ENCODE results near the gene RASA2.
"Not testable (repeated sequence)": the region's sequence is repeated elsewhere in the genome, so short reads cannot be mapped to it uniquely, and the experiment has no call there.

RASA2 gene

DNA sequence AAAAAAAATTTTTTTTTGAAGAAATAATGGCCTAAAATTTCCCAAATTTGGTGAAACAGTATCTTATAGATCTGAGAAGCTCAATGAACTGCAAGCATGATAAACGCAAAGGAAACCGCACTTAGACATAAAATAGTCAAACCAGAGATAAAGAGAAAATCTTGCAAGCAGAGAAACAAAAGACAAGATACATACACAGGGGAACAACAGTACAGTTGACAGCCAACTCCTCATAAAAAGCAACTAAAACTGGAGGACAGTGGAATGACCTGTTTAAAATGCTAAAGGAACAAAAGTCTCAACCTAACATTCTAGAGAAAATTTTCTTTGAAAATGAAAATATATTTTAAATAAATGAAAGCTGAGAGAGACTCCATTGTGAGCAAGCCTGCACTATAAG, 107.5 kb downstream of the RASA2 start:
- DNase-seq: no peak

DNA sequence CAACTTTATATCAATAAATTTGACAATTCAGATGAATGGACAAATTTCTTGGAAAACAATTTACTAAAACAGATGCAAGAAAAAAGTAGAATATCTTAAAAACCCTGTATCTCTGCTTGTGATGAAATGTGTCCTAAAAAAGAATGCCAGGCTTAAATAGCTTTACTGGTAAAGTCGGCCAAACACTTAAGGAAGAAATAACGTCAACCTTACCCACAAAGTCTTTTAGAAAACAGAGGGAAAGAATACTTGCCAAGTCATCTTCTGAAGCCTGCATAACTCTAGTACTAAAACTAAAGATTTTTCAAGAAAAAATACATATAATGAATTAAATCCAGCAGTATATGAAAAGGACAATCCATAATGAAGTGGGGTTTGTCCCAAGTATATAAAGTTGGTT, 111.1 kb downstream of the RASA2 start:
- no peak for DNase-seq

DNA sequence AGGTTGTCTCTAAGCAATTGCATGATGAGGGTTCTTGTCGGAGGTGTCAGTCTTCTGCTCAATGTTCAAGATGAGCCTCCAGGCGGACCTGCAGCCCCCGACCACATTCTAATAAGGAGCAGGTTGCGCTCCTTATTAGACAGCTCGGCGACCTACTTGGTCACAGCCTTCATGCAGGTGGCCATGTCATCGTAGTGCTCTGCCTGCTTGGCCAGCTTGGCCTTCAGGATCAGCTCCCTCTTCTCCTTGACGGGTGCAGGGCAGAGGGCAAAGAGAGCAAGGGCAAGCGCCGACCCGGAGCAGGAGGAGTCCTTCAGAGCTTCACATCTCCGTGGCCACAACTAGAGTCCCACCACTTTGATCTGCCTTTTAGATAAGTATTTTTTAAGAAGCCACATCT, 113.5 kb downstream of the RASA2 start:
- no peak for DNase-seq

DNA sequence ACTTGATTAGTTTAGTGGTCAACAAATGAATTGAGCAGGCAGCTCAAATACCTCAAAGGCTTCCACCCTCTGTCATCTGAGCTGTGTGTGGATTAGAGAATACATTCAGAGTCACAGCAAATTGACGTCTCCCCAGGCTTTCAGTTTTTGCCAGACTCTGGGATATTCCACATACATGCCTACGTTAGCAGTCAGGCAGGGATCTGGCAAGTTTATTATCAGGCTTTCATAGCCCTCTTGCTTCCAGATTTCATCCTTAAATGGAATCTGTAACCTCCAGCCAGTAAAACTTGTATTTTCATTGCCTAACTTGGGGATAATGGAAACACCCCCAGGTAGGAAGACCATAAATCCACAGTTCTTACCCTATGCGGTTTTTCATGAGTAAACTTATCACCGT, 115.9 kb downstream of the RASA2 start:
- no peak for DNase-seq

DNA sequence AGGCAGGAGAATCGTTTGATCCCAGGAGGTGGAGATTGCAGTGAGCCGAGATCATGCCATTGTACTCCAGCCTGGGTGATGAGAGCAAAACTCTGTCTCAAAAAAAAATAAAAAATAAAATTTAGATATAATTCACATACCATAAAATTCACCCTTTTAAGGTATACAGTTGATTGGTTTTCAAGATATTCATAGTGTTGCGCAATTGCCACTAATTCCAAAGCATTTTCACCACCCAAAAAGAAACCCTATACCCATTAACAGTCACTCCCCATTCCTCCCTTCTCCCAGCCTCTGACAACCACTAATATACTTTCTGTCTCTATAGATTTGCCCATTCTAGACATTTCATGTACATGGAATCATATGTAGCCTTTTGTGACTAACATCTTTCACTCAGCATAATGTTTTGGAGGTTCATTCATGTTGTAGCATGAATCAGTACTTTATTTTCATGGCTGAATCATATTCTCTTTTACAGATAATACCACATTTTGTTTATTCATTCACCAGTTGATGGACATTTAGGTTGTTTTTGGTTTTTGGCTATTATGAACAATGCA, 116.7 kb downstream of the RASA2 start:
- DNase-seq: no peak

DNA sequence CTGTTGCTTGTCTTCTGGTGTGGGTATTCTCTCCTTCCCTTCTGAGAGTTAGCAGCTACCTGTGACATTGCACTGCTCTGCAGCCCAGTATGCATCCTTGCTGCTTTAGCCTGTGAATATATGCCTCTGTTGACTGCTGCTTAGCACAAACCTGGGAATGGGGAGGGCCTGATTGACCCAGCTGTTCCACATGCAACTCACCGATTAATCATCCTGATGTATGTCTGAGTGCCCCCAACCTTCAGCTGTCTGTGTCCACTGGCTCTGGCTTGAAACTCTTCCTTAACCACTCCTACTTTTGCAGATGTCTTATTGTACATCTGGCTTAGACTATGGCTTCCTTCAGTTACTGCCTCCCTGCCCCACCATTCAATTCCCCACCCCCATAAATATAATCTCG, 119.1 kb downstream of the RASA2 start:
- DNase-seq: no peak

DNA sequence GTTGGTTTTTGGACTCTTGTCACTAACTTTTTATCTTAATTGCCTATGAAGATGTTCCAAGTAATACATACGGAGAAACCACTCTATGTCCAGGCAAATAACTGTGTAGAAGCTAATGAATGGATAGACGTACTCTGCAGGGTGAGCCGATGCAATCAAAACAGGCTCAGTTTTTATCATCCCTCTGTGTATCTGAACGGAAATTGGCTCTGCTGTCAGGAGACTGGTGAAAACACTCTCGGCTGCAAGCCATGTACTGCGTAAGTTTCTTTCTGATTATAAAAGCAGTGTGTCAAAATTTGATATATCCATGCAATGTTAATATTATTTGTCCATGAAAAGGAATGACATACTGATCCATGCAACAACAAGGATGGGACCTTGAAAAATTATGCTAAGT, 121.6 kb downstream of the RASA2 start:
- no peak for DNase-seq

DNA sequence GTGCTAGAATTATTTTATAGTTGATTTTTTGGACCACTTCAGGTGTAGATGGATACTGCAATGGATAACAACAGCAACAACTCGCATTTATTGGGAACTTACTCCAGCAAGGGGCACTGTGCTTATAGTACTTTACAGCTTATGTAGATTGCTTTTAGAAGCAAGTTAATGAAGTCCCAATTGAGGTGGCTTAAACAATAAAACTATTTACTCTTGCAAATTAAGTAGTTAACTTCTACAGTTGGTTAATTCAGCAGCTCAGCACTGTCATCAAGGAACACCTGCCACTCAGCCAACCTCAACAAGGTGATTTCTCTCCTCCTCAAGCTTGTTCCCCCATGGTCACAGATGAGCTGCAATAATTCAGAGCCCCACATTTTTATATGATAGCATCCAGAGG, 124.1 kb downstream of the RASA2 start:
- no peak for DNase-seq

DNA sequence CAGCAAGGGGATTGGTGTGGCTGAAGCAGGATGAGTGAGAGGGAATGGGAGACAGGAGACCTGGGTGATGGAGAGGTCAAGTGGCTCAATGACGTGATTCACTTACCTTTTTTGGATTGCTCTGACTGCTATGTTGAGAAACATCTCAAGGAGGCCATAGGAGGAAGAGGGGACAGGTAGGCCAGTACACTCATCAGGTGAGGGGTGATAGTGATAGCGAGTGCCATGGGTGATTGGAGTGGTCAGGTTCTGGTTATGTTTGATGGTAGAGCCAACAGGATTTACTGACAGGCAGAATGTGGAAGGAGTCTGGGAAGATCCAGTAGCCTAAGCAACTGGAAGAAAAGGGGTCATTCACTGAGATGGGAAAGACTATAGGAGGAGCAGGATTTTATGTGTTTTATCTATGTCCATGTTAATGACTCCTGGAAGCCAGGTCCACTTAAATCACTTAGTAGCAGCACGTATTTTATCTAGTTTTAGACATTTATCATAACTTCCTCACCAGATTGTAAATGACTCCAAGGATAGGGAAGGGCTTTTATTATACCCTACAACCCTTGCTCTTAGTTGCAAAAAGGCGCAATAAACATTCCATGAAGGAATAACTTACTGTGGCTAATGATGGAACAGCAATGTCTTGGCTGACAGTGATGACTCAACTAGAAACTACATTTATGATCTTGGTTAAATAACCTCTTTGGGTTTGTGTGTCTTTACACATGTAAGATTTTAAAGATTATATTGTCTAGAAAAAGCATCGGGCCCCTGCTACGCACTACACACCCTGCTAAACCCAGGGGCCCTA, 131.5 kb downstream of the RASA2 start:
- DNase-seq: no peak

DNA sequence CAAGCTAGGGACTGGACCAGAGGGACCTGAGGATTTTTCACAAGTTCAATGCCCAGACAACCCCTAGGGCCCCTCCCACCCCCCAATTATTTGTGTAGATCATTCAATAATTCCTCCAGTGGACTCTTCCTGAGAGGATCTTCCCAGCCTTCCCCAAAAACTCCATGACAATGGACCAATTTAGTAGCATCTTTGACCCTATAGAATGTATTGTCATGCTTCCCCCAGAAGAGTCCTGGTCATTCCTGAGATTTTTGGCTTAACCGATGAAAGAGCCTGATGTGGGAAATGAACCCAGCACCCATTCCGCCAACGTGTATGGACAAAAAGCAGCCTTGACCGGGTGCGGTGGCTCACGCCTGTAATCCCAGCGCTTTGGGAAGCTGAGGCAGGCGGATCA, 132.1 kb downstream of the RASA2 start:
- no peak for DNase-seq

DNA sequence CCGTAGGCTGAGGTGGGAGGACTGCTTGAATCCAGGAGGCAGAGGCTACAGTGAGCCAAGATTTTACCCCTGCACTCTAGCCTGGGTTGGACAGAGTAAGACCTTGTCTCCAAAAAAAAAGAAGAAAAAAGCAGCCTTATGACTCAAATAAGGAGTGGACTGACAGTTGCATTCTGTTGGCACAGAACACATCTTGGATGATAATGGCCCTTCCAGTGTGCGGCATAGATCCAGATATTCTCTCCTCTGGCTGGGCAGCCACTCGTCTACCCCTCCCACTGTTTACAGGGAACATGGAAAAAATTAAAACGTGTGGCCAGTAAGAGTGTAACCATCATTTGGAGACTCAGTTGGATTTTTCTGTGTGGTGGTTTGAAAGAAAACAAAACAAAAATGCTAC, 132.6 kb downstream of the RASA2 start:
- no peak for DNase-seq

DNA sequence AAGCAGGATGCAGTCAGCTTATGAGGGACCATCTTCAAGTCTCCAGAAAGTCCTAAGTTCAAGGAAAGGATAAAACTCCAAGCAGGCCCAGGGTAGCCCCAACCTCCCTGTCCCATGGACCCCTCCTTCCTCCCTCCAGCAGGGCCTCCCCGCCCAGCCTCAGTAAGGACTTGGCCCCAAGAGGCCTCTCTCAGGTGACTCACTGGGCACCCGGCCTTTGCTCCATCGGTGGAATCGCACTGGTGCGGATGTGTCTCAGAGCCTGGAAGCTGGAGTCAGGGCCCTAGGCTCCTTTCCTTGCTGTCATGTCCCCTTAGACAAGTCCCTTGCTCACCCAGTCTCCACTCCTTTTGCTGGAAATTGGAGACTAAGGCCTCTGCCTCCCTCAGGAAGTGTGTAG, 136.9 kb downstream of the RASA2 start:
- no peak for DNase-seq

DNA sequence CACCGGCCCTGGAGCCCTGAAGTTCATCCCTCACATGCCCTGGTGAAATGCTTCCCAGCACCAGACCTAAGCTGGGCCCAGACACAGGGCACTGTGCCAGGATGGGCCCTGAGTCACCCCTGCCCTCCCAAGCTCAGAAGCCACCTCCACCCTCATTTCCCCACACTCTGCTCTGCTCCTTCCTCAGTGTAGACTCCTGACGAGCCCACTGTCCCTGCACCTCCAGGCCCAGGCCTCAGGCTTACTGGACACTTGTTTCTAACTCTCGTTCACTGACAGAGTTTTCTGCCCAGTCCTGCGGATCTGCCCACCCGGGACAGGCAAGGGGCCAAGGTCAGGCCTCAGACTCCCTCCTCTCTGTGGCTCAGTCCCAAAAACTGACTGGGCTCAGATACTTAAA, 138.7 kb downstream of the RASA2 start:
- DNase-seq: no peak

DNA sequence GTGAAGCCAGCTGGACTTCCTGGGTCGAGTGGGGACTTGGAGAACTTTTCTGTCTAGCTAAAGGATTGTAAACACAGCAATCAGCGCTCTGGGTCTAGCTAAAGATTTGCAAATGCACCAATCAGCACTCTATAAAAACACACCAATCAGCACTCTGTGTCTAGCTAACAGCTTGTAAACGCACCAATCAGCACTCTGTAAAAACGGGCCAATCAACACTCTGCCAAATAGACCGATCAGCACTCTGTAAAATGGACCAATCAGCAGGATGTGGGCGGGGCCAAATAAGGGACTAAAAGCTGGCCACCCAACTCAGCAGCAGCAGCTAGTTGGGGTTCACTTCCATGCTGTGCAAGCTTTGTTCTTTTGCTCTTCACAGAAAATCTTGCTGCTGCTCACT, 141.5 kb downstream of the RASA2 start:
- DNase-seq: not testable (repeated sequence)

DNA sequence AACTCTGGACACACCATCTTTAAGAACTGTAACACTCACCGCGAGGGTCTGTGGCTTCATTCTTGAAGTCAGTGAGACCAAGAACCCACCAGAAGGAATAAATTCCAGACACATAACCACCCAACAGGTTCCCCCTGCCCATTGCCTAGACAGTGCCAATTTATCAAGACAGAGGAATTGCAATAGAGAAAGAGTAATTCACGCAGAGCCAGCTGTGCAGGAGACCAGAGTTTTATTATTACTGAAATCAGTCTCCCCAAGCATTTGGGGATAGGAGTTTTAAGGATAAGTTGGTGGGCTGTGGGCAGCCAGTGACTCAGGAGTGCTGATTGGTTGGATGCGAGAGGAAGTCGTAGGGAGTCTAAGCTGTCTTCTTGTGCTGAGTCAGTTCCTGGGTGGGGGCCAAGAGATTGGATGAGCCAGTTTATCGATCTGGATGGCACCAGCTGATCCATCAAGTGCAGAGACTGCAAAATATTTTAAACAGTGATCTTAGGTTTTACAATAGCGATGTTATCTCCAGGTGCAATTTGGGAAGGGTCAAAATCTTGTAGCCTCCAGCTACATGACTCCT, 142.1 kb downstream of the RASA2 start:
- not testable (repeated sequence) for DNase-seq

DNA sequence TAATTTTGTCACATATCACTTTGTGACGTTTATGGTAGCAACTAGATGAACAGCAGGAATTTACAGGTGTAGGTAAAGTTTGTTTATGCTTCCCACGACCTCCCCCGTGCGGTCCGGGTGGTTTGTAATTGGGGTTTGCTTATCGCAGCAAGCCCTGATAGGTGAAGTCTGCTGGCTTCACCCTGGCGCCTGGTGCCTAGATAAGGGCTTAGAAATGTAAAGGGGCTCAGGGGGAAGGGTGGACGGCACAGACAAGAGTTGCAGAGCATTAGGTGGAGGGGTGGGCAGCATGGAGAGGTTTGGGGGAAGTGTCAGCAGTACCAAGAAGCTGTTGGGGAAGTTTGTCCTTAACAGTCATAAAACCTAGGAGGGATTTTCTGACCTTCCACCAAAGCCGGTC, 143.1 kb downstream of the RASA2 start:
- no peak for DNase-seq

DNA sequence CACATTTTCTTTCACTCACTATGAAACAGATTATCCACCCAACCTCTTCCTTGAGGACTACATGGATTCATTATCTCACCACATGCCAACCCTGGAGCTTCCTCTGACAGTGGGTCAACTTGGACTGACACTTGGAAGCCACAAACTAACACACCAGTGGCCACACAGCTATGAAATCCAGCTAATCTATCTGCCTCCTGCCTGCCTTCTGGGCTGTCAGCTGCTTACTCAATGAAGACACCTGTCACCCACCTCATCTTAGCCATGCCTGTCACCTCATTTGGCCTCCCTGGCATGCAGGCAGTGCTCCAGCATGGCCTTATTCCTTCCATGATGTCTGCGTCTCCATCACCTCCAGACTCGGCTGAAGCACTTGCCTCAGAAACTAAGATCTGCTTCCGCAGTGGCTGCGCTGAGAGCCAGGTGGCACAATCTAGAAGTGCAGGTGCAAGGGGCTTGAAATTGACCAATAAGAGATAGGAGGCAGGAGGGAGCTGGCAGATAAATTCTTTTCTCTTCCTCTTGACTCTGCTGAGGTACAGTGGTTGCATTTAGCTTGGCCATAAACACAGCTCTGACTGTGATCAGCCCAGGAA, 146.1 kb downstream of the RASA2 start:
- no peak for DNase-seq

DNA sequence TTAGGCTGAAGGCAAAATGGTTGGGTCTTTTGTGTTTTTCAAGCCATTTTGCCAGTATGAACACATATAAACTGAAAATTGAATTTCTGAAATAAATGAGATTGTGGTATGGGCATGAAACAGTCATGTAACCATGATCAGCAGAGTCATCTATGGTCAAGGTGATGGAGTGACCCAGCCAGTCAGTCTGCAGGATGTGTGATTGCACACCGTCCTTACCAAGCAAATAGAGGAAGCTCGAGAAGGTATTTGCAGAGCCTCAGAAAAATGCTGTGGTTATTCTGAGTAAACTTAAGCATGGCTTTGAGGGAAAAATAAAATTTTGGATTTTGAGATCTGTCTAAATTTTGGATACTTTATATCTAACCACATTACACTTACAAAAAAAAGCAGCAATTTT, 155.4 kb downstream of the RASA2 start:
- no peak for DNase-seq

DNA sequence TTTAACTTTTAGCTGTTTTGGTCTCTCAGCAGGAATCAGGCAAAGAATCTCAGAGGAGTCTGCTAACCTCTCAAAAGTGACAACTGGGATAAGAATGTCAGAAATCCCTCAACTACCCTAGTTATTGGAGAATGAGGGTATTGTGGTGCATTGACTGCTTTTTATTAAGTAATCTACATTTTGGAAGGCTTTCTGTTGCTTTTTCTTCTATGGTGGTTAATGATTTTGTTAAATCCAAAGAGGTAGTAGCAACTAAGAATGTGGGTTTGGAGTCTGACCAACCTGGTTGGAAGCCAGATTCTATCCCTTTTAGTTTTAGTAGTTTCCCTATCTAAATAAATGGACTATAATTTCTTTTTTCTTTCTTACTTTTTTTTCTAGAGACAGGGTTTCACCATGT, 156.6 kb downstream of the RASA2 start:
- peak; percentile 80 for DNase-seq

DNA sequence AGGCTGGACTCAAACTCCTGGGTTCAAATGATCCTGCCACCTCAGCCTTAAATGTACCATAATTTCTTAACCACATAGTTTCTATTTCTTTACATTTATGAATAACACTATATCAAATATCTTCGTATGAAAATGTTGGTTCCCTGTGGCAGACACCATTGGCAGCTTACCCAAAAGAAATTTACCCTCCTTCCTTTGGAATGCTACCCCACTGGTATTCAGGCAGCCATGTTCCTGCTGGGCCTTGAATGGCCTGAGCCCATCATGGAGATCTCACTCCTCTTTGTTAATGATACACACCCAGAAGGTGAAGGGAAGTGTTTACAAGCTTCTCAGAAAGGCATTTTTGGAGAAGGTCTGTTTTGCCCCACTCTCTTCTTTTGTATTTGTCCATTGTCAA, 157.0 kb downstream of the RASA2 start:
- DNase-seq: no peak

DNA sequence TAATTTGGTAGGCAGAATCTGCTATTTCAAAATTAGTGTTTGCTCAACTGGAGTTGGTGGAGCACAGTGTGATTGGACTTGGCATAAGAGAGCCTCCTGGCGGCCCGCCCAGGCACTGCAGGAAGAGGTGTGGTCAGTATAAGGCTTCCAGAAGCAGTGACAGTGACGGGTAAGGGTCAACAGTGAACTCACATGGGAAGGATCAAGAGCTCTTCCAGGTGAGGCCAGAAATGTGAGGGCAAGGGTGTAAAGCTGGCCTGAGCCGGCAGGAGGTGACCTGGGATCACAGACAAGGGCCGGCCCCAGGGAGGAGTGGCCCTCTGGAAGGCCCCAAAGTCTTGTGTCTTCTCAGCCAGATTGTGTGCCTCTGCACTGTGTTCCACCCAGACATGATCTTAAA, 158.1 kb downstream of the RASA2 start:
- DNase-seq: peak; percentile 34

DNA sequence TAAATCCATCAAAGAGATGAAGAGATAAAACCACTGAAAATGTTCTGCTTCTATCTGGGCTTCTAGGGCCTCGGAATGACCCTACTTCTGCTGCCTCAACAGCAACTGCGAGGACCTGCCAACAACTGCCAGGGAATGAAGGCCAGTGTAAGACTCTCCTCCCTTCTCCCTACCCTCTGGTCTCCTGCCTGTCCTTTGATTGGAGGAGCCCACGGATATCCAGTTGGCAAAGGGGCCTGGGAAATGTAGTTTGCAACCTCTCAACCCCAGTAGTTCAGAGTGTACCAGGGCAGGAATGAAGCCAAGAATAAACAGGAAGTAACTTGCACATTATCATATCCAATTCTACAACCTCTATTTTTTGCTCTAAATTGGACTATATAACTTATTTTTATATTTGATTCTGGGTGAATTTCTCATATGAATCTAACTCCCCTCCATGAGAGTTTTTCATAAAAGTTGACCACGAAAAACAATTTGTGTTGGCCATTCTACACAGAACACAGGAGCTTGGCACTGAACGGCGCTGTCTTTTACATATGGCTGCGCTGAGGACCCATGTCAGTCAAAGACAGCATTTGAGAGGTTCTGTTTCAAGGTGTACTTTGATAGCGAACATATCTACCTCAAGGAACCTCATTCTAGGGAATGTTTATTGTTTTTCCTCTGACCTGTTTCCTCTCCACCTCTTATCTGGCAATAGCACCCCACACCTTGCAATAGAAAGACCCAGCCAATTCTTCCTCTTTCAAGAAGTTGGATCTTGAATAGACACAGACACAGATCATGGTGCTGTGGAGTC, 160.1 kb downstream of the RASA2 start:
- peak; percentile 62 for DNase-seq

DNA sequence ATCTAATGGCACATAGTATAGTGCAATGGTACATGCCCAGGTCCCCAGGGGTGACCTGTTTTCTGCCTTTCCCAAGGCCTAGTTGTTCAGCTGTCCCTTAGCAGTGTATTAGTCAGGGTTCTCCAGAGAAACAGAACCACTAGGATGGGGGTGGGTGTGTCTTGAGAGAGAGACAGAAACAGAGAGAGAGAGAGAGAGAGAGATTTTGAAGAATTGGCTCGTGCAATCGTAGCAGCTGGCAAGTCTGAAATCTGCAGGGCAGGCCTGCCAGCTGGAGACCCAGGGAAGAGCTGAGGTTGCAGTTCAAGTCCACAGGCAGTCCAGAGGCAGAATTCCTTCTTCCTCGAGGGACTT, 160.7 kb downstream of the RASA2 start:
- DNase-seq: no peak

Measured in fibroblast of skin of right quadriceps (primary cell).